Measurements from ENCODE around the gene RANBP17.

DNA sequence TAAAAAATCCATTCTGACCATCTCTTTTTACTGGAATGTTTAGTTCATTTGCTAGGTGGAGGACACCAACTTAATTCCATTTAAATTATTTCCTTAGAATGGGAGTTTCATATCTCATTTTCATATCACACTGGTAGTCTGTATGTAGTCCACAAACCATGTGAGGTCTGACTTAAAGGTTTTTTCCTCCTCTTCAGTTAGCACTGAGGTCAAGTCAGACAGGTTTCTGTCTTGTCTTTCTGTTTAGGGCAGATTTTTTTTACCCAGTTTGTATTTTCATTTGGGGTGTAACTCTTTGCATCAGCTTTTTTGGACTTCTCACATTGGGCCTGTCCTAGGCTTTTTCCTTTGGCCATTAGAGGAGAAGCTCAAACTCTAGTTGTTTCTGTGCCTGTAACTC is 75.3 kb downstream of the RANBP17 start:
- TF ChIP-seq ARNTL (CRISPR knock-in tag; IDR thresholded peaks at IDR 0.05; ENCODE audit: borderline replicate concordance, low read depth), result no peak
- TF ChIP-seq CREB5 (CRISPR knock-in tag; IDR thresholded peaks at IDR 0.05; ENCODE audit: low read depth), result no peak
- no peak for TF ChIP-seq BACH2 (CRISPR knock-in tag; IDR thresholded peaks at IDR 0.05; ENCODE audit: borderline replicate concordance)
- no peak for TF ChIP-seq TSHZ2 (CRISPR knock-in tag; IDR thresholded peaks at IDR 0.05)
- no peak for TF ChIP-seq ZNF8 (CRISPR knock-in tag; IDR thresholded peaks at IDR 0.05)
- no peak for TF ChIP-seq ZNF70 (CRISPR knock-in tag; IDR thresholded peaks at IDR 0.05)
- TF ChIP-seq ZFP30 (CRISPR knock-in tag; IDR thresholded peaks at IDR 0.05), result no peak

Data from SK-N-SH treated with all-trans-retinoic acid at 6 μM for 48 hours (cell line).